GM18951 (cell line): ENCODE results near the gene ASB1.

Source experiments
- POLR2A ChIP-seq: IDR thresholded peaks from 4 replicates; pipeline ENCODE4 v1.6.1; 2011; ENCODE audit warnings: mild to moderate bottlenecking; ENCODE audit not compliant: insufficient read length, insufficient read depth; ENCODE audit errors: extremely low read depth
- in situ Hi-C: fragments of 300-500 bp; cut with MboI; formaldehyde crosslinking; loops from one replicate; pipeline ENCODE4 v1.12.0; 2022; ENCODE audit warnings: low sequenced_read_pairs, mixed read lengths, inconsistent platforms; ENCODE audit not compliant: unreplicated experiment

The ASB1 gene

DNA sequence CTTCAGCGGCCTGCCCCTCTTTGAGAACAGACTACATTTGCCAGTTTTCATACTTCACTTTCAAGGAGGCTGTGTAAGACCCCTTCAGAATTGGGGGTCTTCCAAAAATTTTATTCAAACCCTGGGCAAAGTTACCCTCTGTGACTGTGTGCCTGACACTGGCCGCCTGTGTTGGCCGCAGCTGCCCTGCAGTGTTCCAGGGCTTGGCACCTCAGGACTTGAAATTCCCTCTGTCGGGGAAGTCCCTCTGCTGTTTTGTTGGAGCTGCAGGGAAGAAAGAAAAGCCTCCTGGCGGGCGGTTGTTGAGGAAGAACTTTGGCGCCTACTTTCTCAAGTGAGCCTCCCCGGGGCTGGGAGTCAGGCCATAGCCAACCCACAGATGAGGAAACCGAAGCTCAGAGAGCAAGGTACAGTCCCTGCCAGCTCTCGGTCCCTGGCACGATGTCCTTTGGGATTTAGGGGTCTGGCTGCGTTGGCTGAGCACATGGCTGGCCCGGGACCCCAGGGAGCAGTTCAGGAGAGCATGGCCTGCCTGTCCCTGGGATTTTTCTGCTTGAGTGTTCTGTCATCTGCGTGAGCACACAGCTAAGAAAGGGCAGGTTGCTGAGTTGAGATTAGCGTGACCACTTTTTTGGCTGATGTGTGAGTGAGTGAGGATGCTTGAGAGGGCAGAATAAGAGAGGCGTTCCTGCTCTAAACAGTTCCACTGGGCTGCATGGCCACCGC lies 17.9 kb upstream of the ASB1 start:
- in situ Hi-C loops, result no loop called here

GRCh38 chr2:238409341-238410199 lies 17.2 kb upstream of the ASB1 start:
- in situ Hi-C loops, result no loop called here
- TF ChIP-seq POLR2A, result no peak

More for the DNA sequence above, 17.9 kb upstream of the ASB1 start:
- no peak for TF ChIP-seq POLR2A

DNA sequence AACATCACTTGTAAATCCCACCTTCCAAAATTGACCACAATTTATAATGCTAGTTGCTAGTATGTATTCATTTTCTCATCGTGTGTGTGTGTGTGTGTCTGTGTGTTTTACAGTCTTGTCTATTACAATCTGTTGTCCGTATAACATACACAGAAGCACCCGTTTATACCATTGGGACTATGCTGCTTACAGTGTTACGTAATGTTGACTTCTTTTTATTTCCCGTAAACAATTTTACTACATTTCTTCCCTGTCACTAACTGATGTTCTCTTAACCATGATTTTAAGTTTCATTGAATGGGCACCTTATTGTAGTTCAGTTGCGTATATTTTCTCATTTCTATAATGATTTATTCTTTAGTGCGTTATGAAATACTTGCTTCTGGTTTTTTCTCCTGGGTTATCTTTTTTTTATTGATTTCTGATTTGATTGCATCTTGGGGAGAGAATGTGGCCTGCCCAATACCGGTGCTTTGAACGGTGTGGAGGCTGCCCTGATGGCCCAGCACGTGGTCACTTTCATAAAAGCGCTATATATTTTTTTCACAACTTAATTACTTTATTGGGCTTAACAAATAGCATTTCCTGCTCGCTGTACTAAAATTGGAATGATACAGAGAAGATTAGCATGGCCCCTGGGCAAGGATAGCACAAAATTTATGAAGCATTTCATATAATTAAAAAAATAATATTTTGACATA lies 14.5 kb upstream of the ASB1 start:
- TF ChIP-seq POLR2A, result no peak
- in situ Hi-C loops, result no loop called here

- in situ Hi-C loops, result no loop called here
Observed at GRCh38 chr2:238413368-238413767, 13.4 kb upstream of the ASB1 start.

DNA sequence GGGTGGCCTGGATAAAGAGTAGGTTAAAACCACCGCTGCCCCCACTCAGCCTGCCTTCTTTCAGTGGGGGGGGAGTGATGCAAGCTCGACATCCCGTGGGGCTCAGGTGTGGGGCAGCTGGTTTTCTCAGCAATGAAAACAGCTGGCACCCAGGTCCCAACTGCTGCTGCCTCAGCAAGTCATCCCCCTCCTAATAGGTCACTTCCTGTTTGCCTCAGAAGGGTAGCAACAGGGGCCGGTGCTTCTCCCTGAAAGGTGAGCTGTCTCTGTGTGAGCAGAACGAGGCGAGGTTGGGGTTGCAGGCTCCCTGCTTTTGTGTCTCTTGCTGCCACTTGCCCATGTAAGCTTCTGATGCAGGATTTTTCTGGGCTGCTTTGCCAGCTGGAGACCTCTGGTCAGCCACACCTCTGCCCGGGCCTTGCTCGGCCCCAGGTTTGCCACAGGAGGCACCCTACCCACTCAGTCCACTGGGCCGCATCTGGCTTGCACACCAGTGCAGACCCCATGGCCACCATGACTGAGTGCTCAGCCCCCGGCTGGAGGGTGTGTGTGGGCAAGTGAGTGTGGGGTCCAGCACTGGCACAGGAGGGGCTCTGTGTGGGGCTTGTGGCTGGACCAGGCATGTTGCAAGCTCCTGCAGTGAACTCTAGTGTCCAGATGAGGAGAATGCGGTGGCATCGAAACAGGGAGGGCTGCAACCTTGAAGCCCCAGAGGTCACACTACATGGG lies 11.5 kb upstream of the ASB1 start:
- in situ Hi-C loops, result no loop called here
- TF ChIP-seq POLR2A, result no peak

More at GRCh38 chr2:238413368-238413767, 13.4 kb upstream of the ASB1 start:
- no peak for TF ChIP-seq POLR2A

GRCh38 chr2:238415893-238416292 lies 10.8 kb upstream of the ASB1 start:
- TF ChIP-seq POLR2A, result no peak
- in situ Hi-C loops, result no loop called here

DNA sequence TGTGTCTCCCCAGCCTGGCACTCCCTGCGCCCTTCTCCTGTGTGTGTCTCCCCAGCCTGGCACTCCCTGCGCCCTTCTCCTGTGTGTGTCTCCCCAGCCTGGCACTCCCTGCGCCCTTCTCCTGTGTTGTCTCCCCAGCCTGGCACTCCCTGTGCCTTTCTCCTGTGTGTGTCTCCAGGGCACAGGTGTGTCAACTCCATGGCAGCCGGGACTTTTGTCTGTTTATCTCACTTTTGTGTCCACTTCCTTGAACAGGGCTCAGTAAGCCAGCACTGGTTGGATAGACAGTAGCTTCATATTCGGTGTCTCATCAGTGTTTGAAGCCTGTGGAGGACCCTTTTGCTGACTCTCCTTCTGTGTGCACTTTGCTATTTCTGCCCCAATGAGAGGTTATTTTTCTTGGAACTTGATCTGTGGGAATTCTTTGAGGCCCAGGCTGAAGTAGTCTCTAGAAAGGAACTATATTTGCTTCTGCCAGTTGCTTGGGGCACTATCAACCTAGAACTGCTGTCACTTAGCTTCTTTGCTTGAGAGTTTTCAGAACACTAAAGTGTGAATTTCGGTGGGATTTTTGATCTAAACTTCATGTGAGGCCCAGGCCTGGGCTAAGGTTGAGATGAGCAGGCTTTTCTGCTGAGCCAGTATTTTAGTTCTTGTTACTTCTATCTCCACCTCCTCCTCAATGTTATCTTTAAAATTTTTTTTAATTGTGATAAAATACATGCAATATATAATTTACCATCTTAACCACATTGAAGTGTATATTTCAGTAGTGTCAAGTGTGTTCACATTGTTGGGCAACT lies 8.3 kb upstream of the ASB1 start:
- TF ChIP-seq POLR2A, result no peak
- in situ Hi-C loops, result no loop called here

- TF ChIP-seq POLR2A, result no peak
- in situ Hi-C loops, result no loop called here
Observed at GRCh38 chr2:238418999-238419546, 7.7 kb upstream of the ASB1 start.

GRCh38 chr2:238420442-238420841 lies 6.3 kb upstream of the ASB1 start:
- in situ Hi-C loops, result no loop called here
- TF ChIP-seq POLR2A, result no peak

DNA sequence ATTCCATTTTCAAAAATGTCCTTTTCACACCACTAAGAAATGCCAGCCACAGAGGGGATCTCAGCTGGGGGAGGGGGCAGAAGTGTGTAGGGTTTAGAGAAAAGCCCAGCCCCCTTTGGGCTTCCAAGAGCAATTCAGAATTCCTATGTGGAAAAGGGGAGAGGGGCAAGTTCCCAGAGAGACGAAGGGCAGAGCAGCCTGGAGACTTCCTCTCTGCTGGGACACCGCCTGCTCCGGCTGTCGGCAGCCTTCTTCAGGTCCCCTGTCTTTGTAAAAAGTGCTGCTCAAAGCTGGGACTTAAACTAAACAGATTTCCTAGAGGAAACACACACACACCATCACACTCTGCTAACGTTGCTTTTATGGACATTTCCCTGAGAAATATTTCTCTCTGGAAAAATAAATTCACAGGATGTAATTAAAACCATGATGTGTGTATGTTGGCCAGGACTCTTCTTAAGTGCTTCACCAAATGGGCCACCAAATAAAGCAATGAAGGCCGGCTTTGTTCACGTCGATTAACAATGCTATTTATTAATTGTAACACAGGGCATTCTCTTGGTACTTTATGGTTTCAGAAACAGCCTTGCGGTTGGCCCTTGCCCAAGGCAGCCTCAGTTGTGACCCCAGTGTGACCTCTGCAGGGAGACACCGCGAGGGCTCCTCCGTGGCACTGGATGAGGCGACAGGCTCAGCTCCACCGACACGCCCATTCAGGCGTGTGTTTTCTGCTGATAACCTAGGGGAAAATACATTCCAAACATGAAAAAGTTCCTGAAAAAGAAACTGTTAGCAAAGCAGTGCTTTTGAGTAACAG lies 5.6 kb upstream of the ASB1 start:
- in situ Hi-C loops, result no loop called here
- TF ChIP-seq POLR2A, result no peak

DNA sequence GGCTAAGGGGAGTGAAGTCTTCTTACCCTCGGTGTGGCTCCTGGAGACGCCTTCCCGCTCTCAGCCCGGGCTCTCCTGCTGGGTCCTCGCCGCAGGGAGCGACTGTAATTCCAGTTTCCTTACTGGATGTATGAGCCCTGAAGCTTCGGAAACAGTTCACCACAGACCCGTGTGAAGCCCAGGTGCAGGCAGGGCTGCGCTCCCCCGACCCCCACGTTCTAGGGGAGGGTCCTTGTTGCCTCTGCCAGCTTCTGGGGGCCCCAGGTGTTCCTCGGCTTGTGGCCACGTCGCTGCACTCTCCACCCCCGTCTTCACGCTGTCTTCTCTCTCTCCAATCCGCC lies 5.1 kb upstream of the ASB1 start:
- in situ Hi-C loops, result no loop called here
- TF ChIP-seq POLR2A, result no peak
